ENCODE data around the gene C17orf100. TPM values are rescaled to one million over a fixed set of nuclear protein-coding genes. Genes with fewer than 3 reads are reported as not detected.

C17orf100 gene
- total and polyA plus RNA-seq, 9 of the 15 experiments (the other 6 are each of a cell fraction or from before 2014, with no cell fraction given), result 0.04 to 1.7 (median 0.43) TPM

- TF ChIP-seq ARID4B (CRISPR knock-in tag; IDR thresholded peaks at IDR 0.05) (peak; percentile 70), DMBX1 (CRISPR knock-in tag; IDR thresholded peaks at IDR 0.05; ENCODE audit: borderline replicate concordance) (no peak), POLR2AphosphoS5 (IDR thresholded peaks at IDR 0.05; ENCODE audit: control insufficient read depth, insufficient read depth, low read depth, low read length) (peak; percentile 83), RBM22 (IDR thresholded peaks at IDR 0.05; ENCODE audit: low read depth, low read length, poor library complexity, severe bottlenecking) (peak; percentile 87), RBM15 (IDR thresholded peaks at IDR 0.05; ENCODE audit: insufficient read depth, low read length) (no peak), CREB1 (IDR thresholded peaks at IDR 0.05) (no peak), CREB1 (CRISPR knock-in tag; IDR thresholded peaks at IDR 0.05) (0 out of 2 replicates have a peak, but pooled peaks have one; percentile 19)
- TF ChIP-seq, protein P1, sequence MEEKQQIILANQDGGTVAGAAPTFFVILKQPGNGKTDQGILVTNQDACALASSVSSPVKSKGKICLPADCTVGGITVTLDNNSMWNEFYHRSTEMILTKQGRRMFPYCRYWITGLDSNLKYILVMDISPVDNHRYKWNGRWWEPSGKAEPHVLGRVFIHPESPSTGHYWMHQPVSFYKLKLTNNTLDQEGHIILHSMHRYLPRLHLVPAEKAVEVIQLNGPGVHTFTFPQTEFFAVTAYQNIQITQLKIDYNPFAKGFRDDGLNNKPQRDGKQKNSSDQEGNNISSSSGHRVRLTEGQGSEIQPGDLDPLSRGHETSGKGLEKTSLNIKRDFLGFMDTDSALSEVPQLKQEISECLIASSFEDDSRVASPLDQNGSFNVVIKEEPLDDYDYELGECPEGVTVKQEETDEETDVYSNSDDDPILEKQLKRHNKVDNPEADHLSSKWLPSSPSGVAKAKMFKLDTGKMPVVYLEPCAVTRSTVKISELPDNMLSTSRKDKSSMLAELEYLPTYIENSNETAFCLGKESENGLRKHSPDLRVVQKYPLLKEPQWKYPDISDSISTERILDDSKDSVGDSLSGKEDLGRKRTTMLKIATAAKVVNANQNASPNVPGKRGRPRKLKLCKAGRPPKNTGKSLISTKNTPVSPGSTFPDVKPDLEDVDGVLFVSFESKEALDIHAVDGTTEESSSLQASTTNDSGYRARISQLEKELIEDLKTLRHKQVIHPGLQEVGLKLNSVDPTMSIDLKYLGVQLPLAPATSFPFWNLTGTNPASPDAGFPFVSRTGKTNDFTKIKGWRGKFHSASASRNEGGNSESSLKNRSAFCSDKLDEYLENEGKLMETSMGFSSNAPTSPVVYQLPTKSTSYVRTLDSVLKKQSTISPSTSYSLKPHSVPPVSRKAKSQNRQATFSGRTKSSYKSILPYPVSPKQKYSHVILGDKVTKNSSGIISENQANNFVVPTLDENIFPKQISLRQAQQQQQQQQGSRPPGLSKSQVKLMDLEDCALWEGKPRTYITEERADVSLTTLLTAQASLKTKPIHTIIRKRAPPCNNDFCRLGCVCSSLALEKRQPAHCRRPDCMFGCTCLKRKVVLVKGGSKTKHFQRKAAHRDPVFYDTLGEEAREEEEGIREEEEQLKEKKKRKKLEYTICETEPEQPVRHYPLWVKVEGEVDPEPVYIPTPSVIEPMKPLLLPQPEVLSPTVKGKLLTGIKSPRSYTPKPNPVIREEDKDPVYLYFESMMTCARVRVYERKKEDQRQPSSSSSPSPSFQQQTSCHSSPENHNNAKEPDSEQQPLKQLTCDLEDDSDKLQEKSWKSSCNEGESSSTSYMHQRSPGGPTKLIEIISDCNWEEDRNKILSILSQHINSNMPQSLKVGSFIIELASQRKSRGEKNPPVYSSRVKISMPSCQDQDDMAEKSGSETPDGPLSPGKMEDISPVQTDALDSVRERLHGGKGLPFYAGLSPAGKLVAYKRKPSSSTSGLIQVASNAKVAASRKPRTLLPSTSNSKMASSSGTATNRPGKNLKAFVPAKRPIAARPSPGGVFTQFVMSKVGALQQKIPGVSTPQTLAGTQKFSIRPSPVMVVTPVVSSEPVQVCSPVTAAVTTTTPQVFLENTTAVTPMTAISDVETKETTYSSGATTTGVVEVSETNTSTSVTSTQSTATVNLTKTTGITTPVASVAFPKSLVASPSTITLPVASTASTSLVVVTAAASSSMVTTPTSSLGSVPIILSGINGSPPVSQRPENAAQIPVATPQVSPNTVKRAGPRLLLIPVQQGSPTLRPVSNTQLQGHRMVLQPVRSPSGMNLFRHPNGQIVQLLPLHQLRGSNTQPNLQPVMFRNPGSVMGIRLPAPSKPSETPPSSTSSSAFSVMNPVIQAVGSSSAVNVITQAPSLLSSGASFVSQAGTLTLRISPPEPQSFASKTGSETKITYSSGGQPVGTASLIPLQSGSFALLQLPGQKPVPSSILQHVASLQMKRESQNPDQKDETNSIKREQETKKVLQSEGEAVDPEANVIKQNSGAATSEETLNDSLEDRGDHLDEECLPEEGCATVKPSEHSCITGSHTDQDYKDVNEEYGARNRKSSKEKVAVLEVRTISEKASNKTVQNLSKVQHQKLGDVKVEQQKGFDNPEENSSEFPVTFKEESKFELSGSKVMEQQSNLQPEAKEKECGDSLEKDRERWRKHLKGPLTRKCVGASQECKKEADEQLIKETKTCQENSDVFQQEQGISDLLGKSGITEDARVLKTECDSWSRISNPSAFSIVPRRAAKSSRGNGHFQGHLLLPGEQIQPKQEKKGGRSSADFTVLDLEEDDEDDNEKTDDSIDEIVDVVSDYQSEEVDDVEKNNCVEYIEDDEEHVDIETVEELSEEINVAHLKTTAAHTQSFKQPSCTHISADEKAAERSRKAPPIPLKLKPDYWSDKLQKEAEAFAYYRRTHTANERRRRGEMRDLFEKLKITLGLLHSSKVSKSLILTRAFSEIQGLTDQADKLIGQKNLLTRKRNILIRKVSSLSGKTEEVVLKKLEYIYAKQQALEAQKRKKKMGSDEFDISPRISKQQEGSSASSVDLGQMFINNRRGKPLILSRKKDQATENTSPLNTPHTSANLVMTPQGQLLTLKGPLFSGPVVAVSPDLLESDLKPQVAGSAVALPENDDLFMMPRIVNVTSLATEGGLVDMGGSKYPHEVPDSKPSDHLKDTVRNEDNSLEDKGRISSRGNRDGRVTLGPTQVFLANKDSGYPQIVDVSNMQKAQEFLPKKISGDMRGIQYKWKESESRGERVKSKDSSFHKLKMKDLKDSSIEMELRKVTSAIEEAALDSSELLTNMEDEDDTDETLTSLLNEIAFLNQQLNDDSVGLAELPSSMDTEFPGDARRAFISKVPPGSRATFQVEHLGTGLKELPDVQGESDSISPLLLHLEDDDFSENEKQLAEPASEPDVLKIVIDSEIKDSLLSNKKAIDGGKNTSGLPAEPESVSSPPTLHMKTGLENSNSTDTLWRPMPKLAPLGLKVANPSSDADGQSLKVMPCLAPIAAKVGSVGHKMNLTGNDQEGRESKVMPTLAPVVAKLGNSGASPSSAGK (IDR thresholded peaks at IDR 0.05), result peak; percentile 58
Measured at GRCh38 chr17:6640536-6641246, 10.9 kb upstream of the C17orf100 start, which contains the start of the genes KIAA0753 and TXNDC17 (continued).

All from K562 (cell line).